Islet precursor cell (in vitro differentiated cells): ENCODE measurements around the gene CACNA1H.
"Not testable (repeated sequence)": the region's sequence is repeated elsewhere in the genome, so short reads cannot be mapped to it uniquely, and the experiment has no call there.

Source experiments
- DNase-seq: peaks from one replicate; pipeline ENCODE4 v3.0.0-alpha.2; 2018

Gene CACNA1H

GRCh38 chr16:1215574-1216295 is 62.8 kb downstream of the CACNA1H start:
- no peak for DNase-seq

- DNase-seq: no peak
Observed at GRCh38 chr16:1216296-1216619, 63.4 kb downstream of the CACNA1H start.

GRCh38 chr16:1216681-1217400 is 63.9 kb downstream of the CACNA1H start:
- DNase-seq: no peak

- no peak for DNase-seq
Observed at GRCh38 chr16:1217526-1217925, 64.6 kb downstream of the CACNA1H start.

GRCh38 chr16:1218061-1218929 is 65.4 kb downstream of the CACNA1H start:
- no peak for DNase-seq

- DNase-seq: no peak
Observed at GRCh38 chr16:1218930-1219611, 66.2 kb downstream of the CACNA1H start.

GRCh38 chr16:1220098-1220728 is 67.3 kb downstream of the CACNA1H start:
- no peak for DNase-seq

GRCh38 chr16:1220841-1221627 is 68.1 kb downstream of the CACNA1H start:
- DNase-seq: no peak

GRCh38 chr16:1221628-1222552 is 69.0 kb downstream of the CACNA1H start:
- DNase-seq: no peak

- no peak for DNase-seq
Observed at GRCh38 chr16:1222553-1223354, 69.8 kb downstream of the CACNA1H start.

GRCh38 chr16:1223355-1224214 is 70.7 kb downstream of the CACNA1H start:
- DNase-seq: no peak

- DNase-seq: no peak
Observed at GRCh38 chr16:1224558-1224957, 71.7 kb downstream of the CACNA1H start.

GRCh38 chr16:1225051-1225451 is 72.1 kb downstream of the CACNA1H start, which contains the start of gene TPSG1:
TSS of gene TPSG1 (minus strand) at chr16:1225268. CDS start at chr16:1225252, 16 bp downstream.
- DNase-seq: no peak

- DNase-seq: not testable (repeated sequence)
Observed at GRCh38 chr16:1225728-1226311, 72.9 kb downstream of the CACNA1H start.

- not testable (repeated sequence) for DNase-seq
Observed at GRCh38 chr16:1226692-1227091, 73.8 kb downstream of the CACNA1H start.

- DNase-seq: not testable (repeated sequence)
Observed at GRCh38 chr16:1228227-1228626, 75.3 kb downstream of the CACNA1H start.

- not testable (repeated sequence) for DNase-seq
Observed at GRCh38 chr16:1229476-1229875, 76.6 kb downstream of the CACNA1H start.

- DNase-seq: not testable (repeated sequence)
Observed at GRCh38 chr16:1230084-1230470, 77.2 kb downstream of the CACNA1H start, which contains the start of gene TPSB2. TSS of gene TPSB2 (minus strand) at chr16:1230184. CDS start at chr16:1229951, 233 bp downstream.
